Endodermal cell (in vitro differentiated cells): ENCODE data around the gene TM4SF18. TPM values are rescaled to one million over a fixed set of nuclear protein-coding genes. Genes with fewer than 3 reads are reported as not detected.

Experiments
- DNase-seq: peaks from one replicate; pipeline ENCODE4 v3.0.0-alpha.2; 2017
- H3K27ac ChIP-seq: 2 replicates; pipeline ENCODE4 v1.5.1; 2013; ENCODE audit warnings: mild to moderate bottlenecking, low read depth, low read length, moderate library complexity
- H3K27me3 ChIP-seq: 2 replicates; pipeline ENCODE4 v1.6.1; 2013; ENCODE audit warnings: mild to moderate bottlenecking, low read length, moderate library complexity; ENCODE audit not compliant: insufficient read depth, control insufficient read depth, poor library complexity, severe bottlenecking
- H3K36me3 ChIP-seq: 2 replicates; pipeline ENCODE4 v1.7.0; 2013; ENCODE audit warnings: mild to moderate bottlenecking, low read length, moderate library complexity; ENCODE audit not compliant: control insufficient read depth, insufficient read depth
- H3K4me1 ChIP-seq: one replicate; pipeline ENCODE4 v1.7.0; 2013; ENCODE audit warnings: low read length; ENCODE audit not compliant: control insufficient read depth, insufficient read depth
- H3K4me3 ChIP-seq: 2 replicates; pipeline ENCODE4 v1.5.1; 2013; ENCODE audit warnings: mild to moderate bottlenecking, low read length, moderate library complexity
- H3K9ac ChIP-seq: 2 replicates; pipeline ENCODE4 v1.6.1; 2013; ENCODE audit warnings: mild to moderate bottlenecking, low read length, moderate library complexity; ENCODE audit not compliant: poor library complexity, severe bottlenecking; ENCODE audit errors: extremely low read depth
- H3K9me3 ChIP-seq: 2 replicates; pipeline ENCODE4 v1.6.1; 2013; ENCODE audit warnings: mild to moderate bottlenecking, low read length, moderate library complexity; ENCODE audit not compliant: control insufficient read depth
- H3K27ac Mint-ChIP-seq: 2 replicates; pipeline ENCODE4 v1.8.0; 2020; ENCODE audit warnings: mixed read lengths
- H3K27me3 Mint-ChIP-seq: 2 replicates; pipeline ENCODE4 v1.8.0; 2021; ENCODE audit warnings: mild to moderate bottlenecking, mixed read lengths; ENCODE audit not compliant: insufficient read depth
- H3K36me3 Mint-ChIP-seq: 2 replicates; pipeline ENCODE4 v1.8.0; 2020; ENCODE audit warnings: low read depth, mixed read lengths
- H3K4me1 Mint-ChIP-seq: 2 replicates; pipeline ENCODE4 v1.8.0; 2020; ENCODE audit warnings: mixed read lengths
- H3K4me3 Mint-ChIP-seq: 2 replicates; pipeline ENCODE4 v1.8.0; 2020; ENCODE audit warnings: mild to moderate bottlenecking, moderate library complexity, mixed read lengths
- H3K9me3 Mint-ChIP-seq: 2 replicates; pipeline ENCODE4 v1.8.0; 2020; ENCODE audit warnings: mild to moderate bottlenecking, mixed read lengths
- CTCF ChIP-seq: fragments of 200-600 bp; sonication (generic); conservative IDR thresholded peaks from 2 replicates; pipeline ENCODE4 v1.5.0; 2021; ENCODE audit warnings: antibody characterized with exemption, mild to moderate bottlenecking
- WGBS, 2 experiments: methylation state at CpG; one replicate each; pipeline versions ENCODE4 v1.1.5 to v1.1.7; 2013; ENCODE audit warnings: missing lambda C conversion rate in 2 of 2, mixed read lengths in 1 of 2; ENCODE audit not compliant: insufficient coverage in 1 of 2, insufficient read length in 1 of 2; 5-methylcytosine and 5-hydroxymethylcytosine counted together
- total RNA-seq, 2 donors: library from RNA; stranded (reverse); fragmentation: NEBNext Ultra II Directional in 1 of 2; extraction: Animal tissue kit (Norgen Biotek cat#: 25700) in 1 of 2; gene quantifications; 2 replicates in 1 of 2; 3 replicates in 1 of 2; pipeline ENCODE4 v1.2.1, GENCODE V29; 2021

Gene TM4SF18
- total RNA-seq, 2 donors from 2014 or later, result 0.58 to 0.62 TPM

GRCh38 chr3:149319750-149320149 lies 13.7 kb downstream of the TM4SF18 start:
- H3K4me1 ChIP-seq, result no peaks in the 10 kb centered on the region
- H3K36me3 ChIP-seq, result no peaks in the 10 kb centered on the region
- WGBS, 2 experiments, result 92 to 96% methylated on average over 2 to 3 of the region's 3 CpGs
- Mint-ChIP-seq H3K36me3 (no peaks in the 10 kb centered on the region), H3K27ac (no peak overlapping the region), H3K9me3 (no peaks in the 10 kb centered on the region), H3K4me3 (no peak overlapping the region), H3K27me3 (no peaks in the 10 kb centered on the region), H3K4me1 (peaks cover 2% of the 10 kb centered on the region)
- H3K9ac ChIP-seq, result no peak overlapping the region
- DNase-seq, result no peak
- no peak overlapping the region for H3K4me3 ChIP-seq
- H3K27me3 ChIP-seq, result no peaks in the 10 kb centered on the region
- no peak for TF ChIP-seq CTCF
- no peak overlapping the region for H3K27ac ChIP-seq
- H3K9me3 ChIP-seq, result no peaks in the 10 kb centered on the region

- Mint-ChIP-seq H3K27ac (no peak overlapping the region), H3K4me1 (peaks cover 2% of the 10 kb centered on the region), H3K27me3 (peaks cover 2% of the 10 kb centered on the region), H3K4me3 (no peak overlapping the region), H3K36me3 (no peaks in the 10 kb centered on the region), H3K9me3 (peaks cover 7% of the 10 kb centered on the region)
- no peak overlapping the region for H3K4me3 ChIP-seq
- H3K36me3 ChIP-seq, result no peaks in the 10 kb centered on the region
- DNase-seq, result no peak
- H3K9ac ChIP-seq, result no peak overlapping the region
- WGBS, 2 experiments, result 91% methylated on average over 1 of the region's 1 CpG; no CpG with 5 or more reads in 1 of the 2 experiments
- no peaks in the 10 kb centered on the region for H3K27me3 ChIP-seq
- H3K9me3 ChIP-seq, result peaks cover 3% of the 10 kb centered on the region
- TF ChIP-seq CTCF, result no peak
- no peaks in the 10 kb centered on the region for H3K4me1 ChIP-seq
- no peak overlapping the region for H3K27ac ChIP-seq
Observed at GRCh38 chr3:149317072-149317471, 16.4 kb downstream of the TM4SF18 start.

- Histone ChIP-seq H3K9me3 (peaks cover 4% of the 10 kb centered on the region), H3K4me1 (no peaks in the 10 kb centered on the region), H3K4me3 (no peak overlapping the region), H3K27ac (no peak overlapping the region), H3K36me3 (no peaks in the 10 kb centered on the region), H3K9ac (no peak overlapping the region), H3K27me3 (no peaks in the 10 kb centered on the region)
- H3K27ac Mint-ChIP-seq, result no peak overlapping the region
- no peak for DNase-seq
- peaks cover 8% of the 10 kb centered on the region for H3K9me3 Mint-ChIP-seq
- peaks cover 2% of the 10 kb centered on the region for H3K27me3 Mint-ChIP-seq
- 92 to 100% methylated on average over 2 of the region's 2 CpGs for WGBS, 2 experiments
- TF ChIP-seq CTCF, result no peak
- H3K4me1 Mint-ChIP-seq, result peaks cover 2% of the 10 kb centered on the region
- no peaks in the 10 kb centered on the region for H3K36me3 Mint-ChIP-seq
- no peak overlapping the region for H3K4me3 Mint-ChIP-seq
Observed at GRCh38 chr3:149316437-149316836, 17.0 kb downstream of the TM4SF18 start.
